HepG2 (cell line): ENCODE measurements around the gene DHRS13. TPM values are rescaled to one million over a fixed set of nuclear protein-coding genes. Genes with fewer than 3 reads are reported as not detected.

Source experiments
- ATAC-seq: fragments of 200-7000 bp; cut with Tn5 transposase; 3 replicates; pipeline ENCODE4 v1.9.1; 2020; ENCODE audit warnings: mild to moderate bottlenecking, moderate library complexity
- BruUV-seq: library from RNA; stranded (reverse); fragments of 400-500 nt; replicated peaks from 2 replicates; lab custom pipeline; 2021; lab: Mats Ljungman, UMichigan
- CTCF ChIA-PET: fragments of 300-600 bp; formaldehyde crosslinking; extraction: SDS; loops from one replicate; lab custom pipeline; 2021; ENCODE audit warnings: low total read pairs, inconsistent platforms, low intra/inter-chr PET ratio; lab: Yijun Ruan, JAX
- POLR2A ChIA-PET: fragments of 350-600 bp; sonication (Branson Sonifier 250); formaldehyde crosslinking; loops from one replicate; lab custom pipeline; 2020; ENCODE audit warnings: antibody characterized with exemption, inconsistent platforms; lab: Yijun Ruan, JAX
- DNase-seq: peaks from one replicate; pipeline ENCODE4 v3.0.0-alpha.2; 2015; ENCODE audit warnings: low spot score
- FAIRE-seq: peaks from 3 replicates; lab custom pipeline; 2011; peaks lifted over from hg19 to GRCh38; lab: Jason Lieb, UNC
- H2AFZ ChIP-seq: one replicate; pipeline ENCODE4 v1.6.1; 2011; ENCODE audit warnings: low read length, inconsistent platforms
- H3K27ac ChIP-seq: fragments of 300-600 bp; 3 replicates; pipeline ENCODE4 v1.8.0; 2011; ENCODE audit warnings: mixed run types, mild to moderate bottlenecking, mixed read lengths, low read length, inconsistent platforms; ENCODE audit not compliant: insufficient read depth; ENCODE audit errors: extremely low read length
- H3K27me3 ChIP-seq, 2 experiments: fragments of 200-600 bp in 1 of 2; 2 replicates in 1 of 2; 3 replicates in 1 of 2; pipeline versions ENCODE4 v1.6.0 to v1.8.0; 2011; ENCODE audit warnings: low read length in 2 of 2, mild to moderate bottlenecking in 2 of 2, moderate library complexity in 2 of 2, inconsistent platforms in 1 of 2; ENCODE audit not compliant: insufficient read depth in 2 of 2, control insufficient read depth in 1 of 2
- H3K36me3 ChIP-seq, 2 experiments: fragments of 200-600 bp in 1 of 2; replicated peaks in 1 of 2; 2 replicates in 1 of 2; 3 replicates in 1 of 2; pipeline versions ENCODE4 v1.5.1 to v1.8.0; 2011; ENCODE audit warnings: low read length in 2 of 2, inconsistent platforms in 1 of 2; ENCODE audit not compliant: insufficient read depth in 2 of 2, control insufficient read depth in 1 of 2
- H3K4me1 ChIP-seq: 2 replicates; pipeline ENCODE4 v1.5.1; 2012; ENCODE audit warnings: low read length, inconsistent platforms; ENCODE audit not compliant: insufficient read depth
- H3K4me2 ChIP-seq: 2 replicates; pipeline ENCODE4 v1.6.0; 2011; ENCODE audit warnings: low read depth, low read length, inconsistent platforms
- H3K4me3 ChIP-seq, 3 experiments: fragments of 200-600 bp in 1 of 3; sonication (generic), shearing (Covaris generic) in 1 of 3; replicated peaks in 1 of 3; 2 replicates each; pipeline ENCODE4 v1.5.1; 2011 to 2016; ENCODE audit warnings: low read length in 3 of 3, inconsistent platforms in 2 of 3, low read depth in 2 of 3, mild to moderate bottlenecking in 2 of 3, control low read depth in 1 of 3, mixed read lengths in 1 of 3; ENCODE audit not compliant: insufficient read depth in 1 of 3
- H3K79me2 ChIP-seq: one replicate; pipeline ENCODE4 v1.6.1; 2011; ENCODE audit warnings: low read length, inconsistent platforms; ENCODE audit not compliant: insufficient read depth
- H3K9ac ChIP-seq: 2 replicates; pipeline ENCODE4 v1.6.0; 2011; ENCODE audit warnings: mild to moderate bottlenecking, low read depth, low read length, inconsistent platforms; ENCODE audit not compliant: insufficient read depth
- H3K9me3 ChIP-seq: 2 replicates; pipeline ENCODE4 v1.5.1; 2012; ENCODE audit warnings: mild to moderate bottlenecking, low read length
- H4K20me1 ChIP-seq: 2 replicates; pipeline ENCODE4 v1.6.0; 2011; ENCODE audit warnings: inconsistent platforms, mild to moderate bottlenecking, low read length, moderate library complexity; ENCODE audit not compliant: insufficient read depth
- CBX5 ChIP-seq: sonication (generic); formaldehyde crosslinking; IDR thresholded peaks from 2 replicates; pipeline ENCODE4 v1.4.0; 2020; ENCODE audit warnings: missing genetic modification reagents, borderline replicate concordance
- MTA3 ChIP-seq: sonication (generic); formaldehyde crosslinking; IDR thresholded peaks from 2 replicates; pipeline ENCODE4 v1.4.0; 2020; ENCODE audit warnings: missing genetic modification reagents
- PAX8 ChIP-seq: sonication (generic); formaldehyde crosslinking; IDR thresholded peaks from 2 replicates; pipeline ENCODE4 v1.8.0; 2022; ENCODE audit warnings: mild to moderate bottlenecking, missing genetic modification reagents, borderline replicate concordance
- PBX2 ChIP-seq: IDR thresholded peaks from 2 replicates; pipeline ENCODE4 v1.6.1; 2016; ENCODE audit warnings: control low read depth
- TBP ChIP-seq: sonication (generic); formaldehyde crosslinking; IDR thresholded peaks from 2 replicates; pipeline ENCODE4 v1.5.0; 2020; ENCODE audit warnings: missing genetic modification reagents
- TGIF2 ChIP-seq: IDR thresholded peaks from 2 replicates; pipeline ENCODE4 v1.6.1; 2016; ENCODE audit warnings: control low read depth, missing compliant biosample characterization
- ZNF556 ChIP-seq: sonication (generic); formaldehyde crosslinking; IDR thresholded peaks from 2 replicates; pipeline ENCODE4 v1.4.0; 2020; ENCODE audit warnings: mild to moderate bottlenecking, missing genetic modification reagents, borderline replicate concordance
- ZNF749 ChIP-seq: sonication (generic); formaldehyde crosslinking; IDR thresholded peaks from 2 replicates; pipeline ENCODE4 v1.8.0; 2022; ENCODE audit warnings: mild to moderate bottlenecking, missing genetic modification reagents, moderate library complexity, borderline replicate concordance
- ZNF878 ChIP-seq: sonication (generic); formaldehyde crosslinking; IDR thresholded peaks from 2 replicates; pipeline ENCODE4 v1.8.1; 2023; ENCODE audit warnings: mild to moderate bottlenecking, missing genetic modification reagents, moderate library complexity
- WGBS: methylation state at CpG from one replicate; pipeline ENCODE4 v1.1.6; 2017; ENCODE audit warnings: low lambda C conversion rate; 5-methylcytosine and 5-hydroxymethylcytosine counted together
- in situ Hi-C: cut with HindIII; loops from 2 replicates; pipeline ENCODE4 v1.10.0; 2017; ENCODE audit warnings: low pct_unique_long_range_greater_than_20kb; ENCODE audit not compliant: extremely low pct_ligation_motif_present
- intact Hi-C: fragments of 100-400 bp; cut with micrococcal nuclease; formaldehyde crosslinking; loops from one replicate; pipeline ENCODE4 v1.10.0; 2022; ENCODE audit not compliant: unreplicated experiment
- polyA plus RNA-seq, 8 experiments: library from polyadenylated mRNA; depleted of rRNA in 3 of 8; stranded (reverse) in 7 of 8; unstranded in 1 of 8; fragments of >200 nt; fragmentation: Illumina TruSeq in 4 of 8; extraction: Trizol in 4 of 8; gene quantifications; 2 replicates each; pipeline versions ENCODE4 v1.2.1 to v1.2.3, GENCODE V29; 2011 to 2016; ENCODE audit warnings: low read depth in 4 of 8, missing spikeins in 1 of 8, mixed read lengths in 1 of 8; ENCODE audit not compliant: insufficient read depth in 1 of 8
- total RNA-seq, 5 experiments: library from RNA; depleted of rRNA; stranded (reverse); fragments of >200 nt; fragmentation: Illumina TruSeq; extraction: Trizol; gene quantifications; 2 replicates each; pipeline ENCODE4 v1.2.3, GENCODE V29; 2016; ENCODE audit warnings: low read depth in 1 of 5
- TF ChIP-seq, protein P1 (sequence below): sonication (generic); formaldehyde crosslinking; IDR thresholded peaks from 2 replicates; pipeline ENCODE4 v1.4.0; 2020; ENCODE audit warnings: mild to moderate bottlenecking, missing genetic modification reagents
- TF ChIP-seq, protein P2 (sequence below): sonication (generic); formaldehyde crosslinking; IDR thresholded peaks from 2 replicates; pipeline ENCODE4 v1.8.1; 2023; ENCODE audit warnings: missing genetic modification reagents, mild to moderate bottlenecking, borderline replicate concordance

The DHRS13 gene
- total and polyA plus RNA-seq, 2 of the 13 experiments (the other 11 are each of a cell fraction or from before 2014, with no cell fraction given), result 11.8 to 12.6 TPM

GRCh38 chr17:28948873-28949184, 46.0 kb upstream of the DHRS13 start:
- in situ Hi-C loops (loop anchor here (5.0 kb wide), 1 partner anchor 37 kb away; no protein-coding TSS in a partner anchor), intact Hi-C loops (no loop called here)
- H3K27ac ChIP-seq, result peak overlapping the region; percentile 88
- WGBS, result under 1% methylated on average over 13 of the region's 15 CpGs
- H2AFZ ChIP-seq, result peak overlapping the region; percentile 8
- DNase-seq, result no peak
- no peaks in the 10 kb centered on the region; a peak in 1 of 5 replicates for H3K27me3 ChIP-seq
- peak overlapping the region; percentile 87 to 97 (median 96) for H3K4me3 ChIP-seq
- TSS peak; percentile 44 for BruUV-seq
- peaks cover 49% of the 10 kb centered on the region for H3K4me1 ChIP-seq
- ATAC-seq, result no peak
- FAIRE-seq, result no peak
- peak overlapping the region; percentile 90 for H3K9ac ChIP-seq
- peaks cover 70% of the 10 kb centered on the region for H3K79me2 ChIP-seq
- ChIA-PET CTCF (interaction anchor here (1.2 kb wide), 1 partner anchor 46 kb away, joined by 4 read pairs; the partner anchor contains the start of gene DHRS13), POLR2A (interaction anchor here (1.0 to 4.4 kb wide), 9 partner anchors 8 to 287 kb away, joined by 3 to 57 read pairs (median 8); partner anchors contain the start of genes FLOT2, SDF2 and SUPT6H)
- no peaks in the 10 kb centered on the region for H3K9me3 ChIP-seq
- H3K36me3 ChIP-seq, result peaks cover 3 to 8% of the 10 kb centered on the region in 2 experiments; a peak in 1 of 5 replicates
- peak overlapping the region; percentile 90 for H3K4me2 ChIP-seq
- peaks cover 9% of the 10 kb centered on the region; the same call in 1 of the 2 replicates for H4K20me1 ChIP-seq
- no peak for TF ChIP-seq TBP
- TF ChIP-seq ZNF878 (CRISPR knock-in tag), result no peak
- TF ChIP-seq, protein P1, sequence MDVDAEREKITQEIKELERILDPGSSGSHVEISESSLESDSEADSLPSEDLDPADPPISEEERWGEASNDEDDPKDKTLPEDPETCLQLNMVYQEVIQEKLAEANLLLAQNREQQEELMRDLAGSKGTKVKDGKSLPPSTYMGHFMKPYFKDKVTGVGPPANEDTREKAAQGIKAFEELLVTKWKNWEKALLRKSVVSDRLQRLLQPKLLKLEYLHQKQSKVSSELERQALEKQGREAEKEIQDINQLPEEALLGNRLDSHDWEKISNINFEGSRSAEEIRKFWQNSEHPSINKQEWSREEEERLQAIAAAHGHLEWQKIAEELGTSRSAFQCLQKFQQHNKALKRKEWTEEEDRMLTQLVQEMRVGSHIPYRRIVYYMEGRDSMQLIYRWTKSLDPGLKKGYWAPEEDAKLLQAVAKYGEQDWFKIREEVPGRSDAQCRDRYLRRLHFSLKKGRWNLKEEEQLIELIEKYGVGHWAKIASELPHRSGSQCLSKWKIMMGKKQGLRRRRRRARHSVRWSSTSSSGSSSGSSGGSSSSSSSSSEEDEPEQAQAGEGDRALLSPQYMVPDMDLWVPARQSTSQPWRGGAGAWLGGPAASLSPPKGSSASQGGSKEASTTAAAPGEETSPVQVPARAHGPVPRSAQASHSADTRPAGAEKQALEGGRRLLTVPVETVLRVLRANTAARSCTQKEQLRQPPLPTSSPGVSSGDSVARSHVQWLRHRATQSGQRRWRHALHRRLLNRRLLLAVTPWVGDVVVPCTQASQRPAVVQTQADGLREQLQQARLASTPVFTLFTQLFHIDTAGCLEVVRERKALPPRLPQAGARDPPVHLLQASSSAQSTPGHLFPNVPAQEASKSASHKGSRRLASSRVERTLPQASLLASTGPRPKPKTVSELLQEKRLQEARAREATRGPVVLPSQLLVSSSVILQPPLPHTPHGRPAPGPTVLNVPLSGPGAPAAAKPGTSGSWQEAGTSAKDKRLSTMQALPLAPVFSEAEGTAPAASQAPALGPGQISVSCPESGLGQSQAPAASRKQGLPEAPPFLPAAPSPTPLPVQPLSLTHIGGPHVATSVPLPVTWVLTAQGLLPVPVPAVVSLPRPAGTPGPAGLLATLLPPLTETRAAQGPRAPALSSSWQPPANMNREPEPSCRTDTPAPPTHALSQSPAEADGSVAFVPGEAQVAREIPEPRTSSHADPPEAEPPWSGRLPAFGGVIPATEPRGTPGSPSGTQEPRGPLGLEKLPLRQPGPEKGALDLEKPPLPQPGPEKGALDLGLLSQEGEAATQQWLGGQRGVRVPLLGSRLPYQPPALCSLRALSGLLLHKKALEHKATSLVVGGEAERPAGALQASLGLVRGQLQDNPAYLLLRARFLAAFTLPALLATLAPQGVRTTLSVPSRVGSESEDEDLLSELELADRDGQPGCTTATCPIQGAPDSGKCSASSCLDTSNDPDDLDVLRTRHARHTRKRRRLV (CRISPR knock-in tag), result no peak
- TF ChIP-seq MTA3 (CRISPR knock-in tag), result no peak
- TF ChIP-seq ZNF749 (CRISPR knock-in tag), result no peak
- TF ChIP-seq PAX8 (CRISPR knock-in tag), result 0 out of 2 replicates have a peak, but pooled peaks have one; percentile 54
- TF ChIP-seq TGIF2 (CRISPR knock-in tag), result peak; percentile 60; the same call in 1 of the 2 replicates
- no peak for TF ChIP-seq CBX5 (CRISPR knock-in tag)
- 0 out of 2 replicates have a peak, but pooled peaks have one; percentile 52 for TF ChIP-seq ZNF556 (CRISPR knock-in tag)
- TF ChIP-seq, protein P2, sequence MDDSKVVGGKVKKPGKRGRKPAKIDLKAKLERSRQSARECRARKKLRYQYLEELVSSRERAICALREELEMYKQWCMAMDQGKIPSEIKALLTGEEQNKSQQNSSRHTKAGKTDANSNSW, result no peak
- TF ChIP-seq PBX2 (CRISPR knock-in tag), result no peak
